ENCODE data around the gene HNRNPF. TPM values are rescaled to one million over a fixed set of nuclear protein-coding genes. Genes with fewer than 3 reads are reported as not detected.

The HNRNPF gene
- total and polyA plus RNA-seq, 2 of the 4 experiments (the other 2 are of a cell fraction): 169 to 207 TPM

GRCh38 chr10:43336641-43337318 is 72.2 kb downstream of the HNRNPF start:
- Histone ChIP-seq H2BK15ac (ENCODE audit: low read depth, low read length) (no peak overlapping the region), H4K91ac (ENCODE audit: insufficient read depth, low read depth, low read length) (no peak overlapping the region), H3K14ac (replicated peaks; ENCODE audit: low read depth, low read length) (no peak overlapping the region), H3K4me3 (ENCODE audit: insufficient read depth, low read depth, low read length) (no peak overlapping the region), H4K8ac (ENCODE audit: low read depth in 2 of 2, low read length in 2 of 2) (no peak overlapping the region), H3K9me3 (ENCODE audit: control insufficient read depth, insufficient read depth, low read length) (no peaks in the 10 kb centered on the region), H2BK20ac (ENCODE audit: low read depth, low read length) (no peak overlapping the region), H3K18ac (ENCODE audit: low read depth, low read length) (no peak overlapping the region), H4K20me1 (ENCODE audit: insufficient read depth, low read length) (no peaks in the 10 kb centered on the region), H4K5ac (ENCODE audit: low read depth, low read length) (no peak overlapping the region), H2AK5ac (ENCODE audit: low read depth, low read length) (no peak overlapping the region), H3K27me3 (ENCODE audit: control insufficient read depth, insufficient read depth, low read length) (peaks cover 21% of the 10 kb centered on the region), H3K4me1 (ENCODE audit: control insufficient read depth, insufficient read depth, low read length) (no peaks in the 10 kb centered on the region), H2BK5ac (ENCODE audit: low read depth, low read length, poor library complexity, severe bottlenecking) (no peak overlapping the region), H2AFZ (replicated peaks; ENCODE audit: low read length, poor library complexity) (no peak overlapping the region), H2BK120ac (ENCODE audit: low read depth, low read length) (no peak overlapping the region), H3K56ac (ENCODE audit: extremely low read depth, insufficient read depth, low read length) (no peak overlapping the region), H3K9me1 (ENCODE audit: insufficient read depth, low read length) (no peaks in the 10 kb centered on the region), H3K23ac (ENCODE audit: low read depth, low read length) (no peak overlapping the region), H3K27ac (ENCODE audit: insufficient read depth, low read length) (no peak overlapping the region), H3K36me3 (ENCODE audit: control insufficient read depth, insufficient read depth, low read length) (no peaks in the 10 kb centered on the region), H3K4ac (ENCODE audit: low read depth, low read length) (no peak overlapping the region), H2AK9ac (replicated peaks; ENCODE audit: low read depth, low read length, poor library complexity) (no peak overlapping the region), H3K9ac (ENCODE audit: low read depth, low read length) (no peak overlapping the region), H3K79me1 (ENCODE audit: low read depth in 1 of 2, low read length in 2 of 2) (no peaks in the 10 kb centered on the region), H3K4me2 (ENCODE audit: low read depth, low read length) (no peak overlapping the region)
- no TSS peak for BruUV-seq (replicated peaks)
- in situ Hi-C loops (cut with MboI; ENCODE audit: low sequenced_read_pairs) (no loop called here), intact Hi-C loops (cut with micrococcal nuclease) (no loop called here), dilution Hi-C loops (cut with HindIII; ENCODE audit: low sequenced_read_pairs, unreplicated experiment) (no loop called here)
- ChIA-PET CTCF (no interaction called here), POLR2A (ENCODE audit: unreplicated experiment) (no interaction called here)
- ATAC-seq (ENCODE audit: low read depth) (no peak), DNase-seq (no peak)
- WGBS, 2 experiments (ENCODE audit: extremely low coverage in 2 of 2, insufficient read length in 1 of 2): 67% methylated on average over 3 of the region's 9 CpGs; no CpG with 5 or more reads in 1 of the 2 experiments
- no peak for TF ChIP-seq MAZ (IDR thresholded peaks at IDR 0.05; ENCODE audit: borderline replicate concordance, low read depth, low read length)
- TF ChIP-seq MXI1 (IDR thresholded peaks at IDR 0.05; ENCODE audit: borderline replicate concordance, low read depth, low read length): no peak
- TF ChIP-seq RAD21 (IDR thresholded peaks at IDR 0.05; ENCODE audit: low read length): no peak
- TF ChIP-seq POLR2A (IDR thresholded peaks at IDR 0.05; ENCODE audit: low read depth, low read length): no peak
- no peak for TF ChIP-seq CEBPB (IDR thresholded peaks at IDR 0.05; ENCODE audit: low read depth, low read length)
- TF ChIP-seq RCOR1 (IDR thresholded peaks at IDR 0.05; ENCODE audit: insufficient replicate concordance, low read length): no peak
- TF ChIP-seq MAFK (IDR thresholded peaks at IDR 0.05; ENCODE audit: low read depth, low read length): no peak
- TF ChIP-seq RFX5 (IDR thresholded peaks at IDR 0.05; ENCODE audit: low read depth, low read length): no peak
- no peak for TF ChIP-seq ELK1 (IDR thresholded peaks at IDR 0.05; ENCODE audit: borderline replicate concordance, low read depth, low read length)
